ENCODE measurements around the gene MAP1LC3B.
"Not testable (repeated sequence)": the region's sequence is repeated elsewhere in the genome, so short reads cannot be mapped to it uniquely, and the experiment has no call there.

MAP1LC3B gene

DNA sequence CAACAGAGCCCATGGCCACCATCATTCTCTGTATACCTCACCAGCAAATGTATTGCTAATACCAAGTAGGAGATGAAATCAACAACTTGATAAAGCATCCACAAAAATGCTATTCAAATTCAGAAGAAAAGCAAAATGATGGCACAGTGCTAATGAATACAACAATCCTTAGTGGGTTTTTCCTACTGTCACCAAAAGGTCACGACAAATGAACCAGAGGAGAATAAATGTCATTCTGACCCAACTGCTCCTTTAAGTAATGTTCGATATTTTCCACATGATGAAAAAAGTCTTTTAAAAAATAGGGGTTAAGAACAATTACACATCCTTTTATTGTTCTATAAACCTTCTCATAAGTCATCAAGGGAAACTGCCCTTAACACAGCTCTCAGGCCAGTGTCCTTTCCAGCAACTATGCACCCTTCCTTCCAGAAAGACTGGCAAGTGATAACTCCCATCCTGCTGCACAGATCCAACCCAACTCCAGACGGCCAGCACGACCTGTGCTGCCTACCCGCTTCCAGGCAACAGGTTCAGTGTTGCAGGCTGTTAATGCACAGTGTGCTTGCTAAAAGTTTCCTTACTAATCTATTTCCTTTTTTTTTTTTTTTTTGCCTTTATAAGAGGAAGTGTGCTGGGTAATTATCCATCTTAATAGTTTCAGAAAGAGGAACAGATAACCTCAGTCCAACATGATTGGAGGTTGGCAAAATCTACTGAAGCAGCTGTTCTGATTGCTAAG lies 23.9 kb upstream of the MAP1LC3B start:
- H3K27me3 ChIP-seq (replicated peaks; ENCODE audit: control insufficient read depth, insufficient read depth, low read length, poor library complexity, severe bottlenecking), result no peaks in the 10 kb centered on the region
- no peak overlapping the region for H3K27ac ChIP-seq (ENCODE audit: insufficient read depth, low read length, poor library complexity, severe bottlenecking)
- no peaks in the 10 kb centered on the region for H3K9me3 ChIP-seq (ENCODE audit: control insufficient read depth, low read length)
- H3K4me1 ChIP-seq (ENCODE audit: control insufficient read depth, insufficient read depth, low read length, poor library complexity, severe bottlenecking), result no peaks in the 10 kb centered on the region
- H3K36me3 ChIP-seq (ENCODE audit: control insufficient read depth, insufficient read depth, low read length), result peaks cover 12% of the 10 kb centered on the region
- H3K4me3 ChIP-seq (ENCODE audit: insufficient read depth, low read depth, low read length, poor library complexity, severe bottlenecking), result no peak overlapping the region
- DNase-seq, result no peak

DNA sequence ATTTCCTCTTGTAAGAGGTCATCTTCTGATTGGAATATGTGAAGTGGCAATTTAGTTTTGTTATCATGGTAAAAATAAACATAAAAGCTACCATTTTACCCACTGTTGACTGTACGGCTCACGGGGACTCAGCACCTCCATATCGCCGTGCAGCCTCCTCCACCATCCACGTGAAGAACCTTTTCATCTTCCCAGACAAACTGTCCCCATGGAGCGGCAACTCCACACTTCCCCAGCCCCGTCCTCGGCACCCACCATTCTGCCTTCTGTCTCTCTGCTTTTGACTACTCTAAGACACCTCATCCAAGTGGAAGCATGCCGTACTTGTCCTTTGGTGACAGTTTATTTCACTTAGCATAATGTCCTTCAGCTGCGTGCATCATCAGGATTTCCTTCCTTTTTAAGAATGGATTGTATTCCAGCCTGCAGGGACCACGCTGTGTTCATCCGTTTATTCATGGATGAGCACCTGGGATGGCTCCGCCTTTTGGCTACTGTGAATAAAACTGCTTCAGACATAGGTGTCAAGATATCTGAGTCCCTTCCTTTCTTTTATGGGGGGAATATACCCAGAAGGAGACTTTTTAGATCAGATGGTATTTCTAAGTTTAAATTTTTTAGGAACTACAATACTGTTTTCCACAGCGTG lies 22.9 kb upstream of the MAP1LC3B start:
- Histone ChIP-seq H3K4me1 (ENCODE audit: control insufficient read depth, insufficient read depth, low read length, poor library complexity, severe bottlenecking) (no peaks in the 10 kb centered on the region), H3K36me3 (ENCODE audit: control insufficient read depth, insufficient read depth, low read length) (peaks cover 5% of the 10 kb centered on the region)

DNA sequence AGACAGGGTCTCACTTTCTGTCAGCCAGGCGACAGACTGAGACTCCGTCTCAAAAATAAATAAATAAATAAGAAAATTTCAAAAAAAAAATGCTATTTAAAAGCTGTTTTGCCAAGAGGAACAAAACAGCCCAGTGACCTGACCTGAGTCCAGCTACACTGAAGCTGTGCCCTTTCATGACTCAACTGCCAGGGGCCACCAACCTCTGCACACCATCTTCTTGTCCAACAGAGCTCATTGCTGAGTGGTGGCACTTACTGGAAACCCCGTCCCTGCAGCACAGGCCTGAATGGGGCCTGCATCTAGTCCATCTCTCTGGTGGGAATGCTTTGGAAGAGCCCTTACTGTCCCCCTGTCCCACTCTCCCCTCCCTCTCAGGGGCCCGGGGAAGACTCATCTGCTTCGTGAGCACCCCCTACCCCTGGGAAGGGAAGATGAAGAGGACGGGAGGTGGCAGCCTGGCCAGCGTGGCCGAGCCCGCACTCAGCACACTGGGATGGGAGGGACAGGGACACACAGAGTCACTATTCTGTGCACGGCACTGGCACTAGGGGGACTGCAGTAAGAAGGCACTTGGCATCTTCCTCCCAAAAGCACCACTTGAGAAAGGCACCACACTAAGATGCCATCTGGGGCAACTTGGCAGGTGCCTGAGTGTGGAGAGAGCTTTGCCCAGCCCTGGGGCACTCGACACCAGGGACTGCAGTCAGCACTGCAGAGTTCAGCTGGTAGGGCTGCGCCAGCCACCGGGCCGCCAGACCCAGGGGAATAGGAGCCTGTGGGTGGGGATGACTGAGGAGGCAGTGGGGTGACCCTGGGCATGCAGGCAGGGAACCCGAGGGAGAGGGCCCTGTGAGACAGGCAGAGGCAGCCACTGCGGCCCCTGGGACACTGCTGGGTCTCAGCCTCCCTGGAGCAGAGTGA lies 22.1 kb upstream of the MAP1LC3B start:
- H3K27me3 ChIP-seq (replicated peaks; ENCODE audit: control insufficient read depth, insufficient read depth, low read length, poor library complexity, severe bottlenecking), result no peaks in the 10 kb centered on the region
- no peaks in the 10 kb centered on the region for H3K9me3 ChIP-seq (ENCODE audit: control insufficient read depth, low read length)
- H3K4me1 ChIP-seq (ENCODE audit: control insufficient read depth, insufficient read depth, low read length, poor library complexity, severe bottlenecking), result no peaks in the 10 kb centered on the region
- DNase-seq, result no peak
- H3K4me3 ChIP-seq (ENCODE audit: insufficient read depth, low read depth, low read length, poor library complexity, severe bottlenecking), result no peak overlapping the region
- no peak overlapping the region for H3K27ac ChIP-seq (ENCODE audit: insufficient read depth, low read length, poor library complexity, severe bottlenecking)
- peaks cover 3% of the 10 kb centered on the region for H3K36me3 ChIP-seq (ENCODE audit: control insufficient read depth, insufficient read depth, low read length)

More for the DNA sequence above, 22.9 kb upstream of the MAP1LC3B start:
- Histone ChIP-seq H3K4me3 (ENCODE audit: insufficient read depth, low read depth, low read length, poor library complexity, severe bottlenecking) (no peak overlapping the region), H3K27ac (ENCODE audit: insufficient read depth, low read length, poor library complexity, severe bottlenecking) (no peak overlapping the region), H3K9me3 (ENCODE audit: control insufficient read depth, low read length) (no peaks in the 10 kb centered on the region), H3K27me3 (replicated peaks; ENCODE audit: control insufficient read depth, insufficient read depth, low read length, poor library complexity, severe bottlenecking) (no peaks in the 10 kb centered on the region)
- no peak for DNase-seq

DNA sequence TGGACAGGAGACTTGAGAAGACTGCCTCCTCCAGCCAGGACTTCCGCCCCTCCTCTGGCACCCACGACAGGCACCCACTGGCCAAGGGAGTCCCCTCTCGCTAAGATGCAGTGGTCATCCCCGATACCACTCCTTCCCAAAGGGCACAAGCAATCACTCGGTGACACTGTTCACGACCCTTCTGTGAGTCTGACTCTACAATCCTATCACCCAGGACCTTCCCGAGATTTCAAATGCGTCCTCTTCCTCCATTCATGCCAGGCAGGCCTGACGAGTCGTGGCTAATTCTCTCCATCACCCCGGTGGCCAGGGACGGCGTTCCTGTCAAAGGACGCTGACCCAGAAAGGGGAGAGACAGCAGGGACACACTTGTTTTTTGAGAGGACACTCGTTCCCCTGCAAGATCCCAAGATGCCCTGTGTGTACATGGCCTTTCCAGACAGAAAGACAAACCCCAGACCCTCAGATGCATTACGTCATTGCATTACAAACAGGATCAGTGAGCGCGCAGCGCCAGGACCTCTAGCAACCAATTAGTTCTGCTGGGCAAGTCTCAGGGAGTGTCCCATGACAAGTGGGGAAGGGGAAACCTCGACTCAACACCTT lies 20.8 kb upstream of the MAP1LC3B start:
- H3K4me3 ChIP-seq (ENCODE audit: insufficient read depth, low read depth, low read length, poor library complexity, severe bottlenecking), result no peak overlapping the region
- H3K4me1 ChIP-seq (ENCODE audit: control insufficient read depth, insufficient read depth, low read length, poor library complexity, severe bottlenecking), result no peaks in the 10 kb centered on the region
- DNase-seq, result no peak
- H3K9me3 ChIP-seq (ENCODE audit: control insufficient read depth, low read length), result no peaks in the 10 kb centered on the region
- H3K36me3 ChIP-seq (ENCODE audit: control insufficient read depth, insufficient read depth, low read length), result peaks cover 3% of the 10 kb centered on the region
- no peak overlapping the region for H3K27ac ChIP-seq (ENCODE audit: insufficient read depth, low read length, poor library complexity, severe bottlenecking)
- no peaks in the 10 kb centered on the region for H3K27me3 ChIP-seq (replicated peaks; ENCODE audit: control insufficient read depth, insufficient read depth, low read length, poor library complexity, severe bottlenecking)

DNA sequence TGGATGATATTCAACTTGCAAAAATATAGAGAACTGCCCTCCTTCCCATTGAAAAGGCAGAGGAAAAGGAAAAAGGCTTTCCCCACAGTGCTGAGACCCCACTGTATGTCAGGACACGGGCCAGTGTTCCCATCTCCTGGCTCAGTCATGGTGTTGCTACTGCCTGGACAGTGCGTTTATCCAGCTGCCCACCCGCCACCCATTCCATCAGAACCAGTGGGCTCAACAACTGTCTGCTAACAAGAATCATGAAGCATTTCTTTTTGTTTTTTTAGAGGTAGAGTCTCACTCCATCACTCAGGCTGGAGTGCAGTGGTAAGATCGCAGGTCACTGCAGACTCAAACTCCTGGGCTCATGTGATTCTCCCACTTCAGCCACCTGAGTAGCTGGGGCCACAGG lies 19.8 kb upstream of the MAP1LC3B start:
- no peak for DNase-seq
- Histone ChIP-seq H3K27ac (ENCODE audit: insufficient read depth, low read length, poor library complexity, severe bottlenecking) (no peak overlapping the region), H3K4me3 (ENCODE audit: insufficient read depth, low read depth, low read length, poor library complexity, severe bottlenecking) (no peak overlapping the region), H3K36me3 (ENCODE audit: control insufficient read depth, insufficient read depth, low read length) (no peaks in the 10 kb centered on the region), H3K4me1 (ENCODE audit: control insufficient read depth, insufficient read depth, low read length, poor library complexity, severe bottlenecking) (no peaks in the 10 kb centered on the region), H3K27me3 (replicated peaks; ENCODE audit: control insufficient read depth, insufficient read depth, low read length, poor library complexity, severe bottlenecking) (no peaks in the 10 kb centered on the region), H3K9me3 (ENCODE audit: control insufficient read depth, low read length) (no peaks in the 10 kb centered on the region)

DNA sequence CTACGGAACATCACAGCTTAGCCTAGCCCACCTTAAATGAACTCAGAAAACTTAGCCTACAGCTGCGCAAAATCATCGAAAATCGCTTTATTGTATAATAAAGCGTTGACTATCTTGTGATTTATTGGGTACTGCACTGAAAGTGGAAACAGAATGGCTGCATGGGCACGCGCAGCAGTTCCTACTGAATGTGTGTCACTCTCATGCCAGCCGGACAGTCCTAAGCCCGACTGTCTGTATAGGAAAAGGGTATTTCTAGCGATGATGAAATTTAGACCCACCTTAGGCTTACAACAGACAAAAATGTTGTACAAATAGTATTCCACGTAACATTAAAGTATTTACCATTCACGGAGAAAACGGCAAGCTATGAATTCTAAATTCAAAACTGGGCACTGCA lies 17.8 kb upstream of the MAP1LC3B start:
- Histone ChIP-seq H3K9me3 (ENCODE audit: control insufficient read depth, low read length) (no peaks in the 10 kb centered on the region), H3K4me1 (ENCODE audit: control insufficient read depth, insufficient read depth, low read length, poor library complexity, severe bottlenecking) (no peaks in the 10 kb centered on the region), H3K36me3 (ENCODE audit: control insufficient read depth, insufficient read depth, low read length) (no peaks in the 10 kb centered on the region), H3K27me3 (replicated peaks; ENCODE audit: control insufficient read depth, insufficient read depth, low read length, poor library complexity, severe bottlenecking) (no peaks in the 10 kb centered on the region), H3K4me3 (ENCODE audit: insufficient read depth, low read depth, low read length, poor library complexity, severe bottlenecking) (no peak overlapping the region), H3K27ac (ENCODE audit: insufficient read depth, low read length, poor library complexity, severe bottlenecking) (no peak overlapping the region)
- DNase-seq, result no peak

DNA sequence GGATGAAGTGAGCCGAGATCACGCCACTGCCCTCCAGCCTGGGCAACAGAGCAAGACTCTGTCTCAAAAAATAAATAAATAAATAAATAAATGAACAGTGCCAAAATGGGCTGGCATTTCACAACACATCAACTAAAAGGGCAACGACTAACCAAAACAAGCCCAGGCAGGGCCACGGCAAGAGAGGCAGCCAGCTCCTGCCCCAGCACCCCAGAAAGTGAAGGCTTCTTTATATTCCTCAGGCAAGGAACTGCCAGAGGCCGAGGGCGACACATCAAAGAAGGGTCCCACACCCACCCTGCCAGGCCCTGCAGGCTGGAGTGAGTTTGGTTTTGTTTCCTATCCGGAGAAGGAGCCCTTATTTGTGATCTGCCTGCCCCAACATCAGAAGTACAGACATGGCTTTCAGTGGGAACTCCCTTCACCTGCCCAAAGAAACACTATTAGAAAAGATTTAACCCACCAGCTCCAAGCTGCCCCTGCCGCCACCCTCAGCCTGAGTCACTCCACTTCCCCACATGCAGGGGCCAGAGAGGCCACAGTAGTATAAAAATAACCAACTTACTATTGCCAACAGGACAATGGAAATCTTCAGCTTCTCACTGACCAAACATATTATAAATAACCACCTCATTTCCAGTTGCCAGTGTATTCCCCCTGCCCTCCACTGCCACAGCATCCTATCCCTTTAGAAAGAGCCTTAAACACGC lies 16.6 kb upstream of the MAP1LC3B start:
- Histone ChIP-seq H3K27ac (ENCODE audit: insufficient read depth, low read length, poor library complexity, severe bottlenecking) (no peak overlapping the region), H3K27me3 (replicated peaks; ENCODE audit: control insufficient read depth, insufficient read depth, low read length, poor library complexity, severe bottlenecking) (no peaks in the 10 kb centered on the region), H3K4me1 (ENCODE audit: control insufficient read depth, insufficient read depth, low read length, poor library complexity, severe bottlenecking) (no peaks in the 10 kb centered on the region), H3K9me3 (ENCODE audit: control insufficient read depth, low read length) (no peaks in the 10 kb centered on the region), H3K4me3 (ENCODE audit: insufficient read depth, low read depth, low read length, poor library complexity, severe bottlenecking) (no peak overlapping the region), H3K36me3 (ENCODE audit: control insufficient read depth, insufficient read depth, low read length) (no peaks in the 10 kb centered on the region)
- DNase-seq, result no peak

DNA sequence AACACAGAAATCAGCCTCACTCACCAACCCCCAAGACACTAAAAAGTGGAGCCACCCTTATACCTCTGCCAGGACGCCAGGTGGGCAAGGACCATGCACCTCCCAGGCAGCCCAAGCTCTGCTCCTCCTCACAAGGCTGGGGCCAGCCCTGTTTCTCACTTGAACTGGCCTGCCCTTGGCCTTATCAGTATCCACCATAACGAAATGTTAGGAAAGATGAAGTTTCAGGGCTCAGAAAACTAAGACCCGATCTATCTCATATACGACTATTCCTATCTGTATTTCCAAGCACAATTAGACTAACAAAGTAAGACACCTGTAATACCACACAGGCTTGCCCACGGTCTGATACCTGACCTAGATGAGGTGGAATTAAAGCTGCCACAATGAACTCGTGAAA lies 15.5 kb upstream of the MAP1LC3B start:
- no peak overlapping the region for H3K27ac ChIP-seq (ENCODE audit: insufficient read depth, low read length, poor library complexity, severe bottlenecking)
- H3K9me3 ChIP-seq (ENCODE audit: control insufficient read depth, low read length), result no peaks in the 10 kb centered on the region
- no peak for DNase-seq
- no peaks in the 10 kb centered on the region for H3K27me3 ChIP-seq (replicated peaks; ENCODE audit: control insufficient read depth, insufficient read depth, low read length, poor library complexity, severe bottlenecking)
- H3K4me3 ChIP-seq (ENCODE audit: insufficient read depth, low read depth, low read length, poor library complexity, severe bottlenecking), result no peak overlapping the region
- peaks cover 9% of the 10 kb centered on the region for H3K4me1 ChIP-seq (ENCODE audit: control insufficient read depth, insufficient read depth, low read length, poor library complexity, severe bottlenecking)
- H3K36me3 ChIP-seq (ENCODE audit: control insufficient read depth, insufficient read depth, low read length), result no peaks in the 10 kb centered on the region

DNA sequence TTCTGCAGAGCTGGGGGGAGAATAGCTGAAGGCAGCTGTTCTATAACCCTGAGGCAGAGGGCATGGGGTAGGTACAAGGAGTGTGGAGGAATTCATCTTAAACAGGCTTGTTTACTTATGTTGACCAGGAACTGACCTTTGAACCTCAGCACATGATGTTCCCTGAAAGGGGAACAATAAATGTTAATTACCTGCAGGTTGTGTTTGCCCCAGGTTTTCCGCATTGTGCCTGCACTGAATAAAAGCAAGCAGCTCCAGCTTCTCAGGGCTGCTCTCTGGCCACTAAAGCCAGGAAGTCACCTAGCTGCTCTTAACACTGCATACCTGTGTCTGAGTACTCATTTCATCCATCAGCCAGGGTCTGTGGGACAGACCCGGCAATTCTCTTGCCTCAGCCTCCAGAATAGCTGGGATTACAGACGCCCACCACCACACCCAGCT lies 12.8 kb upstream of the MAP1LC3B start:
- H3K4me1 ChIP-seq (ENCODE audit: control insufficient read depth, insufficient read depth, low read length, poor library complexity, severe bottlenecking), result peaks cover 25% of the 10 kb centered on the region
- H3K9me3 ChIP-seq (ENCODE audit: control insufficient read depth, low read length); H3K4me3 ChIP-seq (ENCODE audit: insufficient read depth, low read depth, low read length, poor library complexity, severe bottlenecking); DNase-seq; H3K36me3 ChIP-seq (ENCODE audit: control insufficient read depth, insufficient read depth, low read length); H3K27me3 ChIP-seq (replicated peaks; ENCODE audit: control insufficient read depth, insufficient read depth, low read length, poor library complexity, severe bottlenecking); H3K27ac ChIP-seq (ENCODE audit: insufficient read depth, low read length, poor library complexity, severe bottlenecking): not testable (repeated sequence)

Measured in effector memory CD4-positive, alpha-beta T cell (primary cell).